Endothelial cell of umbilical vein (primary cell): ENCODE data around the gene PIN1. TPM values are rescaled to one million over a fixed set of nuclear protein-coding genes. Genes with fewer than 3 reads are reported as not detected.

Source experiments
- BruUV-seq: library from RNA; stranded (reverse); fragments of 400-500 nt; replicated peaks from 2 replicates; lab custom pipeline; 2021; lab: Mats Ljungman, UMichigan
- CTCF ChIA-PET: fragments of 300-600, 350-600 bp; sonication (Branson Sonifier 250); formaldehyde crosslinking; loops from one replicate; lab custom pipeline; 2021; ENCODE audit warnings: antibody characterized with exemption, inconsistent platforms; lab: Charles Lee
- POLR2A ChIA-PET: fragments of 300-600, 350-600 bp; sonication (Branson Sonifier 250); formaldehyde crosslinking; loops from one replicate; lab custom pipeline; 2021; ENCODE audit warnings: antibody characterized with exemption, inconsistent platforms; lab: Charles Lee
- DNase-seq: peaks from one replicate; pipeline ENCODE4 v3.0.0-alpha.2; 2011; ENCODE audit warnings: low read depth, low spot score
- FAIRE-seq: peaks from 2 replicates; lab custom pipeline; 2011; peaks lifted over from hg19 to GRCh38; lab: Jason Lieb, UNC
- H2AFZ ChIP-seq: 2 replicates; pipeline ENCODE4 v1.6.0; 2012; ENCODE audit warnings: low read depth, low read length, control low read depth, inconsistent platforms
- H3K27ac ChIP-seq: 2 replicates; pipeline ENCODE4 v1.5.1; 2011; ENCODE audit warnings: low read depth, mild to moderate bottlenecking, control low read depth, low read length, moderate library complexity; ENCODE audit not compliant: insufficient read depth
- H3K27me3 ChIP-seq, 2 experiments: 2 replicates each; pipeline versions ENCODE4 v1.6.0 to v1.6.1; 2011; ENCODE audit warnings: low read length in 2 of 2, mixed read lengths in 1 of 2; ENCODE audit not compliant: control insufficient read depth in 2 of 2, insufficient read depth in 2 of 2
- H3K36me3 ChIP-seq, 2 experiments: 2 replicates in 1 of 2; 3 replicates in 1 of 2; pipeline ENCODE4 v1.5.1; 2011; ENCODE audit warnings: low read length in 2 of 2, mild to moderate bottlenecking in 1 of 2, moderate library complexity in 1 of 2; ENCODE audit not compliant: control insufficient read depth in 2 of 2, insufficient read depth in 2 of 2; ENCODE audit errors: extremely low read depth in 1 of 2
- H3K4me1 ChIP-seq: 3 replicates; pipeline ENCODE4 v1.5.1; 2011; ENCODE audit warnings: mild to moderate bottlenecking, low read length; ENCODE audit not compliant: control insufficient read depth, insufficient read depth; ENCODE audit errors: extremely low read depth
- H3K4me2 ChIP-seq: 2 replicates; pipeline ENCODE4 v1.6.1; 2011; ENCODE audit warnings: low read length, control low read depth, mixed read lengths; ENCODE audit not compliant: insufficient read depth
- H3K4me3 ChIP-seq, 3 experiments: fragments of 200-600 bp in 1 of 3; sonication (generic), shearing (Covaris generic) in 1 of 3; replicated peaks in 1 of 3; 2 replicates each; pipeline ENCODE4 v1.5.1; 2011 to 2016; ENCODE audit warnings: control low read depth in 3 of 3, low read length in 3 of 3, mild to moderate bottlenecking in 2 of 3, inconsistent platforms in 1 of 3, low read depth in 1 of 3, moderate library complexity in 1 of 3; ENCODE audit not compliant: insufficient read depth in 1 of 3
- H3K79me2 ChIP-seq: 2 replicates; pipeline ENCODE4 v1.6.0; 2012; ENCODE audit warnings: low read length, inconsistent platforms; ENCODE audit not compliant: control insufficient read depth, insufficient read depth
- H3K9ac ChIP-seq: replicated peaks from 2 replicates; pipeline ENCODE3; 2011; ENCODE audit warnings: low read length, control low read depth; ENCODE audit not compliant: insufficient read depth; ENCODE audit errors: extremely low read depth
- H3K9me1 ChIP-seq: replicated peaks from 3 replicates; pipeline ENCODE4 v1.6.0; 2011; ENCODE audit warnings: mild to moderate bottlenecking, low read length; ENCODE audit not compliant: control insufficient read depth, insufficient read depth; ENCODE audit errors: extremely low read depth
- H3K9me3 ChIP-seq: replicated peaks from 2 replicates; pipeline ENCODE4 v1.5.1; 2012; ENCODE audit warnings: low read length, inconsistent platforms; ENCODE audit not compliant: control insufficient read depth, insufficient read depth
- H4K20me1 ChIP-seq: replicated peaks from 2 replicates; pipeline ENCODE3; 2011; ENCODE audit warnings: mild to moderate bottlenecking, low read length; ENCODE audit not compliant: control insufficient read depth, insufficient read depth; ENCODE audit errors: extremely low read depth
- CTCF ChIP-seq, 2 donors: IDR thresholded peaks; 1 replicate in 1 of 2; 2 replicates in 1 of 2; pipeline ENCODE4 v1.5.1; 2011; ENCODE audit warnings: low read length in 2 of 2, mild to moderate bottlenecking in 2 of 2, moderate library complexity in 2 of 2, control low read depth in 1 of 2, inconsistent platforms in 1 of 2, low read depth in 1 of 2; ENCODE audit not compliant: insufficient read depth in 1 of 2; ENCODE audit errors: extremely low read depth in 1 of 2
- EZH2 ChIP-seq: IDR thresholded peaks from 2 replicates; pipeline ENCODE4 v1.6.1; 2012; ENCODE audit warnings: borderline replicate concordance, low read depth, mild to moderate bottlenecking, moderate library complexity, low read length, inconsistent platforms; ENCODE audit not compliant: severe bottlenecking
- FOS ChIP-seq: IDR thresholded peaks from 2 replicates; pipeline ENCODE4 v1.6.1; 2011; ENCODE audit warnings: mild to moderate bottlenecking, low read length, moderate library complexity, borderline replicate concordance; ENCODE audit not compliant: insufficient read depth
- GATA2 ChIP-seq: IDR thresholded peaks from 2 replicates; pipeline ENCODE4 v1.7.0; 2011; ENCODE audit warnings: low read depth, mild to moderate bottlenecking, moderate library complexity, mixed read lengths, low read length; ENCODE audit not compliant: insufficient read length, insufficient read depth
- JUN ChIP-seq: IDR thresholded peaks from 2 replicates; pipeline ENCODE4 v1.6.1; 2011; ENCODE audit warnings: borderline replicate concordance, low read depth; ENCODE audit not compliant: insufficient read length, insufficient read depth
- MAX ChIP-seq: IDR thresholded peaks from 2 replicates; pipeline ENCODE4 v1.6.1; 2011; ENCODE audit not compliant: insufficient read depth, insufficient read length
- MYC ChIP-seq: IDR thresholded peaks from one replicate; pipeline ENCODE4 v1.6.1; 2011; ENCODE audit warnings: mild to moderate bottlenecking, low read depth, low read length
- POLR2A ChIP-seq: IDR thresholded peaks from 2 replicates; pipeline ENCODE4 v1.6.1; 2012; ENCODE audit warnings: low read depth, mild to moderate bottlenecking, control low read depth, low read length
- POLR2AphosphoS5 ChIP-seq: IDR thresholded peaks from 2 replicates; pipeline ENCODE4 v1.6.1; 2012; ENCODE audit warnings: low read depth, mild to moderate bottlenecking, control low read depth, low read length, moderate library complexity; ENCODE audit not compliant: insufficient read depth
- dilution Hi-C: fragments of 300-500 bp; cut with MboI; formaldehyde crosslinking; loops from one replicate; pipeline ENCODE4 v1.15.0; 2019; ENCODE audit warnings: low sequenced_read_pairs; ENCODE audit not compliant: extremely low pct_ligation_motif_present
- intact Hi-C: fragments of 100-400 bp; cut with micrococcal nuclease; formaldehyde crosslinking; loops from one replicate; pipeline ENCODE4 v1.10.0; 2022
- polyA plus RNA-seq, 4 experiments: library from polyadenylated mRNA; depleted of rRNA in 3 of 4; stranded (reverse) in 3 of 4; unstranded in 1 of 4; fragments of >200 nt; gene quantifications; 2 replicates each; pipeline versions ENCODE4 v1.2.1 to v1.2.3, GENCODE V29; 2011 to 2012; ENCODE audit warnings: missing spikeins in 1 of 4
- total RNA-seq: library from RNA; stranded (reverse); gene quantifications from 2 replicates; pipeline ENCODE4 v1.2.3, GENCODE V29; 2021

PIN1 gene
- total and polyA plus RNA-seq, 2 donors (not counting 3 experiments of a cell fraction or from before 2014, with no cell fraction given): 97.4 to 115 TPM

DNA sequence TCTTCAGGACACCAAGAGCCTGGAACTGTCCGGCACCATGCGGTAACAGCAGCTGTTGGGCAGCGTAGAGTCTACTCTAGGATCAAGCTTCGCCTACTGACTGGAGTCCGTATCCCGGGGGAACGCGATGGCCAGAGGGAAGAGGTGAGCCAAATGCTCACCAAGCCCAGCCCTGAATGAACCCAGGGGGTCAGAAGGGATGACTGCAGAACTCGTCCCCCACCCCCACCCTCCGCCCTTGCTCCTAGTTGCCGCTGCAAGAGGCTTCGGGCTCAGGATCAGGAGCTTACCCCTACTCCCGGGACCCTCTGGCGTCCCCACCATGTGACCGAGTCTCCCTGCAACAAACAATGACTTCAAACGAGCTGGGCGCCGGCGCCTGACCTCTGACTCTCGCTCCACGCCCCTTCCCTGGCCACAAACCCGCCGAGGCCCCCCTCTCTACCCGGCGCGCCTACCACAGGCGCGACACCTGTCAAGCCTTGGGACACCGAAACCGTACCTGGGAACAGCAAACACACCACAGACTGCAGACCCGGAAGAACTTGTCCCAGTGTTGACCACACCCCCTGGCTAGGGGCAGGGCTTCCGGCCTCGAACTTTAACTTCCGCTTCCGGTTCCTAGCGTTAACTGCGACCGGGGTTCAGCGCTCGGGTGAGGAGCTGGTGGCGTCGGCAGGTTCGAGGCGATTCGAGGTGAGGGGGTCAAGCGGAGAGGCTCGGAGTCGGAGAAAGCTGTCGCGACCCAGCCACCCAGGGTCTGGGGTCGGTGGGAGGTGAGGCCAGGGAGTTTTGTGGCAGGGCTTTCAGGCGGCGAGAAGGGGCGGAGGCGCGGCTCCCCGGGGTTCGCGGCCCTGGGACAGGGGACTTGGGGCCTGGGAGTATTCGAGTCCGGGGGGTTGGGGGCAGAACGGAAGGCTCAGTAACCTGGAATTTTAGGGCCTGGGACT lies 7.6 kb upstream of the PIN1 start, which contains the start of gene UBL5:
Gene UBL5, plus strand, starts transcription at position 630 of the 950 bp plus-strand sequence. CDS start 420 bp downstream, outside the sequence.
- CTCF ChIA-PET: interaction anchor here (0.6 to 1.0 kb wide), 3 partner anchors 9 to 1416 kb away, joined by 3 to 5 read pairs (median 3); partner anchors contain the start of gene ZNF561
- TF ChIP-seq CTCF (IDR thresholded peaks at IDR 0.05; ENCODE audit: extremely low read depth in 1 of 2, insufficient read depth in 1 of 2, low read depth in 1 of 2, low read length in 2 of 2) (no peak), POLR2AphosphoS5 (peak; percentile 95), POLR2A (peak; percentile 92), GATA2 (no peak), EZH2 (no peak), FOS (no peak), MAX (no peak), MYC (no peak), JUN (no peak)
- peak within 1 kb of the TSS; percentile 48 for H3K27ac ChIP-seq
- H3K9ac ChIP-seq: peak within 1 kb of the TSS; percentile 80
- peaks cover 12% of the 10 kb centered on the region for H3K4me1 ChIP-seq
- peak within 1 kb of the TSS; percentile 91 for H3K4me2 ChIP-seq
- no peaks in the 10 kb centered on the region for H3K9me3 ChIP-seq
- H3K79me2 ChIP-seq: peaks cover 42% of the 10 kb centered on the region
- H3K27me3 ChIP-seq: no peaks in the 10 kb centered on the region
- BruUV-seq: TSS peak; percentile 44
- FAIRE-seq (peak; percentile 99), DNase-seq (peak; percentile 89)
- POLR2A ChIA-PET: interaction anchor here (1.0 kb wide), 1 partner anchor 9 kb away, joined by 5 read pairs; the partner anchor contains the start of gene FBXL12
- no peaks in the 10 kb centered on the region for H3K9me1 ChIP-seq
- dilution Hi-C loops (no loop called here), intact Hi-C loops (no loop called here)
- H3K36me3 ChIP-seq: peaks cover 0 to 3% of the 10 kb centered on the region in 2 experiments
- H2AFZ ChIP-seq: peak within 1 kb of the TSS; percentile 90
- peak within 1 kb of the TSS; percentile 89 to 97 (median 91) for H3K4me3 ChIP-seq
- no peaks in the 10 kb centered on the region for H4K20me1 ChIP-seq
